ENCODE results near the gene ZNF550. TPM values are rescaled to one million over a fixed set of nuclear protein-coding genes. Genes with fewer than 3 reads are reported as not detected.

Gene ZNF550
- total and polyA plus RNA-seq, 2 of the 13 experiments (the other 11 are each of a cell fraction or from before 2014, with no cell fraction given): 8.6 to 9.1 TPM

DNA sequence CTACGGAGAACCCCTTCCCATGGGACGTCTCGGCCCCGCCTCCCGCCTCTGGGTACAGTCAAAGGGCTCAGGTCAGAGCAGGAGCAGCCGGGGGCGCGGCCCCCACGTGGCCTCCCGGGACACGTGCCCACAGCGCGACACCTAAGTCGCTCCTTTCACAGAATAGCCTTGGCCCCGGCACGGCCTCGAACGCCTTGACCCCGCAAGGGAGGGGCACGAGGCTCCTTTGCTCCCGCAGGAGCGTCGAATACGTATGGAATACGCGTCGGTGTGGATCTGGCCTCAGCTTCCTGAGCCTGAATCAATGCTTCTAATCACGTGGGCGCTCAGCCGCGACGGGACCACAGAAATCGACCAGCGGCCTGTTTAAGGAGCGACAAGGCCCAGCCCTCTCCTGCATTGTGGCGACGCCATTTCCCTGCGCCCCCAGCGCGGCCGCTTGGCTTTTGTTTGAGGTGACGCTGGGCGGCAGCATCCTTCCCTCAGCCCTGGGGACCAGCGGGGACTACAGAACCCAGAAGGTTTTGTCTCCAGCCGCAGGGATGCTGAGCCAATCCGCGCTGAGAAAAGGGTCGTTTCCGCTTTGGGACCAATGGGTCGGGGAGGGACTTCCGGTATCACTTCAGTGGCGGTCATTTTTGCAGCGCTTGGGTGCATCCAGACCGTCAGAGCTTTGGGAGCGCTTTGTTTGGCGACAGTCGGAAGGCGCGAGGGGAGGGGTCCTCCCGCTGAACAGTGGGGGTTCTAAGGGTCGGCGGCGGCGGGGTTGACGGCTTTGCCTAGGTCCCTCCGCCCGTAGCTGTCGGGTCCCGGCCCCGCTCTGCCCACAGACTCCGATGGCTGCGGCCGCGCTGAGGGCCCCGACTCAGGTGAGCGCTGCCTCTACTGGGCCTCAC lies 24.1 kb upstream of the ZNF550 start, which contains the start of gene ZIK1 (continued):
- TF ChIP-seq, protein P1, sequence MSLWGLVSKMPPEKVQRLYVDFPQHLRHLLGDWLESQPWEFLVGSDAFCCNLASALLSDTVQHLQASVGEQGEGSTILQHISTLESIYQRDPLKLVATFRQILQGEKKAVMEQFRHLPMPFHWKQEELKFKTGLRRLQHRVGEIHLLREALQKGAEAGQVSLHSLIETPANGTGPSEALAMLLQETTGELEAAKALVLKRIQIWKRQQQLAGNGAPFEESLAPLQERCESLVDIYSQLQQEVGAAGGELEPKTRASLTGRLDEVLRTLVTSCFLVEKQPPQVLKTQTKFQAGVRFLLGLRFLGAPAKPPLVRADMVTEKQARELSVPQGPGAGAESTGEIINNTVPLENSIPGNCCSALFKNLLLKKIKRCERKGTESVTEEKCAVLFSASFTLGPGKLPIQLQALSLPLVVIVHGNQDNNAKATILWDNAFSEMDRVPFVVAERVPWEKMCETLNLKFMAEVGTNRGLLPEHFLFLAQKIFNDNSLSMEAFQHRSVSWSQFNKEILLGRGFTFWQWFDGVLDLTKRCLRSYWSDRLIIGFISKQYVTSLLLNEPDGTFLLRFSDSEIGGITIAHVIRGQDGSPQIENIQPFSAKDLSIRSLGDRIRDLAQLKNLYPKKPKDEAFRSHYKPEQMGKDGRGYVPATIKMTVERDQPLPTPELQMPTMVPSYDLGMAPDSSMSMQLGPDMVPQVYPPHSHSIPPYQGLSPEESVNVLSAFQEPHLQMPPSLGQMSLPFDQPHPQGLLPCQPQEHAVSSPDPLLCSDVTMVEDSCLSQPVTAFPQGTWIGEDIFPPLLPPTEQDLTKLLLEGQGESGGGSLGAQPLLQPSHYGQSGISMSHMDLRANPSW (CRISPR knock-in tag; IDR thresholded peaks at IDR 0.05; ENCODE audit: borderline replicate concordance): no peak
- TF ChIP-seq FOXJ3 (CRISPR knock-in tag; IDR thresholded peaks at IDR 0.05; ENCODE audit: borderline replicate concordance) (no peak), ZNF225 (CRISPR knock-in tag; IDR thresholded peaks at IDR 0.05) (no peak), EHMT2 (IDR thresholded peaks at IDR 0.05; ENCODE audit: borderline replicate concordance, low read depth, low read length) (no peak), ZNF143 (CRISPR knock-in tag; IDR thresholded peaks at IDR 0.05) (peak; percentile 89), ZNF704 (CRISPR knock-in tag; IDR thresholded peaks at IDR 0.05; ENCODE audit: borderline replicate concordance) (no peak), PHF20 (CRISPR knock-in tag; IDR thresholded peaks at IDR 0.05) (peak; percentile 55; the same call in 1 of the 2 replicates), ZNF737 (CRISPR knock-in tag; IDR thresholded peaks at IDR 0.05; ENCODE audit: borderline replicate concordance) (no peak), SMAD3 (CRISPR knock-in tag; IDR thresholded peaks at IDR 0.05) (no peak), ZNF782 (CRISPR knock-in tag; IDR thresholded peaks at IDR 0.05; ENCODE audit: borderline replicate concordance) (no peak), PITX1 (CRISPR knock-in tag; IDR thresholded peaks at IDR 0.05) (no peak), ZFAT (CRISPR knock-in tag; conservative IDR thresholded peaks at IDR 0.05) (no peak), TBX2 (CRISPR knock-in tag; IDR thresholded peaks at IDR 0.05; ENCODE audit: borderline replicate concordance) (0 out of 2 replicates have a peak, but pooled peaks have one; percentile 17), HDAC6 (IDR thresholded peaks at IDR 0.05; ENCODE audit: low read depth, low read length) (no peak), DPF2 (CRISPR knock-in tag; IDR thresholded peaks at IDR 0.05; ENCODE audit: borderline replicate concordance, low read depth) (no peak)
- TF ChIP-seq, protein P2, sequence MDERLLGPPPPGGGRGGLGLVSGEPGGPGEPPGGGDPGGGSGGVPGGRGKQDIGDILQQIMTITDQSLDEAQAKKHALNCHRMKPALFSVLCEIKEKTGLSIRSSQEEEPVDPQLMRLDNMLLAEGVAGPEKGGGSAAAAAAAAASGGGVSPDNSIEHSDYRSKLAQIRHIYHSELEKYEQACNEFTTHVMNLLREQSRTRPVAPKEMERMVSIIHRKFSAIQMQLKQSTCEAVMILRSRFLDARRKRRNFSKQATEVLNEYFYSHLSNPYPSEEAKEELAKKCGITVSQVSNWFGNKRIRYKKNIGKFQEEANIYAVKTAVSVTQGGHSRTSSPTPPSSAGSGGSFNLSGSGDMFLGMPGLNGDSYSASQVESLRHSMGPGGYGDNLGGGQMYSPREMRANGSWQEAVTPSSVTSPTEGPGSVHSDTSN (CRISPR knock-in tag; IDR thresholded peaks at IDR 0.05): no peak
- TF ChIP-seq, protein P3, sequence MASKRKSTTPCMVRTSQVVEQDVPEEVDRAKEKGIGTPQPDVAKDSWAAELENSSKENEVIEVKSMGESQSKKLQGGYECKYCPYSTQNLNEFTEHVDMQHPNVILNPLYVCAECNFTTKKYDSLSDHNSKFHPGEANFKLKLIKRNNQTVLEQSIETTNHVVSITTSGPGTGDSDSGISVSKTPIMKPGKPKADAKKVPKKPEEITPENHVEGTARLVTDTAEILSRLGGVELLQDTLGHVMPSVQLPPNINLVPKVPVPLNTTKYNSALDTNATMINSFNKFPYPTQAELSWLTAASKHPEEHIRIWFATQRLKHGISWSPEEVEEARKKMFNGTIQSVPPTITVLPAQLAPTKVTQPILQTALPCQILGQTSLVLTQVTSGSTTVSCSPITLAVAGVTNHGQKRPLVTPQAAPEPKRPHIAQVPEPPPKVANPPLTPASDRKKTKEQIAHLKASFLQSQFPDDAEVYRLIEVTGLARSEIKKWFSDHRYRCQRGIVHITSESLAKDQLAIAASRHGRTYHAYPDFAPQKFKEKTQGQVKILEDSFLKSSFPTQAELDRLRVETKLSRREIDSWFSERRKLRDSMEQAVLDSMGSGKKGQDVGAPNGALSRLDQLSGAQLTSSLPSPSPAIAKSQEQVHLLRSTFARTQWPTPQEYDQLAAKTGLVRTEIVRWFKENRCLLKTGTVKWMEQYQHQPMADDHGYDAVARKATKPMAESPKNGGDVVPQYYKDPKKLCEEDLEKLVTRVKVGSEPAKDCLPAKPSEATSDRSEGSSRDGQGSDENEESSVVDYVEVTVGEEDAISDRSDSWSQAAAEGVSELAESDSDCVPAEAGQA (IDR thresholded peaks at IDR 0.05; ENCODE audit: low read depth): no peak; the same call in 1 of the 2 replicates
- TF ChIP-seq, protein P3 (CRISPR knock-in tag; IDR thresholded peaks at IDR 0.05; ENCODE audit: borderline replicate concordance): no peak

Data from HepG2 (cell line).